Lower leg skin (tissue), 3 donors: ENCODE measurements around the gene RNF39.

Experiments
- POLR2A ChIP-seq, 2 donors: fragments of 450-650 bp; IDR thresholded peaks; one replicate each; pipeline ENCODE4 v1.6.1; 2016 to 2017; ENCODE audit warnings: antibody characterized with exemption in 2 of 2, mild to moderate bottlenecking in 1 of 2, moderate library complexity in 1 of 2
- TF ChIP-seq, protein P1 (sequence below), 3 donors: fragments of 450-650 bp; IDR thresholded peaks; one replicate each; pipeline ENCODE4 v1.5.1; 2016; ENCODE audit warnings: antibody characterized with exemption in 3 of 3, mild to moderate bottlenecking in 3 of 3, moderate library complexity in 2 of 3

DNA sequence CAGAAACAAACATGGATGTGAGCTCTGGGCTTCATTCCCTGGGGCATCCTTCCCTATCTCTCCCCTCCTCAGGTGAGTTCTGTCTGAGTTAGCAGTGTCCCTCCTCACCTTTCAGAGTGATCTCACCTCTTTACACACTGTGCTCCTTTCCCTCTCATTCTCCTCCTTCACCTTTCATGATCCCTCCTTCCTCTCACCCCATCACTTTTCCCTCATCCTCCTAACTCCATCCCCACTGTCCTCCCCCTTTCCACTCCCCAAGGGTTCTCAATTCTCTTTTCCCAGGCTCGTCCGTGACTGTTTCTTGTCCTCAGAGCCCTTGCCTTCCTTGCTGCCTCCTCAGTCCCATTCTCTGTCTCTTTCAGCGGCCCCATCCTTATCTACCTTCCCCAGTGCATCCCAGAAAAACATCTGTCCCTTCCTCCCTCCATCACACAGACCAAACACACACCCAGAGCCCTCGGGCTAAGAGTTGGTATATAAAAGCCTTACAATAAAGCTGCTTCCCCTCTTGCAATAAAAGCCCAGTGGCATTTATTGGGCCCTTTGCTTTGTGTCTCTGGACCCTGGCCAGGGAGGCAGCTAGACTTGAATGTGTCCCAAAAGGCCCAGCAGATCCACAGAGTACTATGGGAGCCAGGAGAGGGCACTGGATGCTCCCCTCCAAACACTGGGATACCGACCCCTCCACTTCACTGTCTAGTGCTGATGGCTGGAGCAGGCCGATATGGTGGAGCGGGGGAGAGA lies 1.9 kb downstream of the RNF39 start:
- TF ChIP-seq, protein P1, sequence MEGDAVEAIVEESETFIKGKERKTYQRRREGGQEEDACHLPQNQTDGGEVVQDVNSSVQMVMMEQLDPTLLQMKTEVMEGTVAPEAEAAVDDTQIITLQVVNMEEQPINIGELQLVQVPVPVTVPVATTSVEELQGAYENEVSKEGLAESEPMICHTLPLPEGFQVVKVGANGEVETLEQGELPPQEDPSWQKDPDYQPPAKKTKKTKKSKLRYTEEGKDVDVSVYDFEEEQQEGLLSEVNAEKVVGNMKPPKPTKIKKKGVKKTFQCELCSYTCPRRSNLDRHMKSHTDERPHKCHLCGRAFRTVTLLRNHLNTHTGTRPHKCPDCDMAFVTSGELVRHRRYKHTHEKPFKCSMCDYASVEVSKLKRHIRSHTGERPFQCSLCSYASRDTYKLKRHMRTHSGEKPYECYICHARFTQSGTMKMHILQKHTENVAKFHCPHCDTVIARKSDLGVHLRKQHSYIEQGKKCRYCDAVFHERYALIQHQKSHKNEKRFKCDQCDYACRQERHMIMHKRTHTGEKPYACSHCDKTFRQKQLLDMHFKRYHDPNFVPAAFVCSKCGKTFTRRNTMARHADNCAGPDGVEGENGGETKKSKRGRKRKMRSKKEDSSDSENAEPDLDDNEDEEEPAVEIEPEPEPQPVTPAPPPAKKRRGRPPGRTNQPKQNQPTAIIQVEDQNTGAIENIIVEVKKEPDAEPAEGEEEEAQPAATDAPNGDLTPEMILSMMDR (IDR thresholded peaks at IDR 0.05): no peak
- no peak for TF ChIP-seq POLR2A (IDR thresholded peaks at IDR 0.05)
